ENCODE measurements around the gene CDK5R1.

Gene CDK5R1

GRCh38 chr17:32527146-32527545 is 40.4 kb downstream of the CDK5R1 start:
- no peaks in the 10 kb centered on the region for H3K36me3 ChIP-seq

GRCh38 chr17:32528825-32529224 is 42.0 kb downstream of the CDK5R1 start:
- Histone ChIP-seq H3K27me3 (ENCODE audit: insufficient read depth, low read depth, severe bottlenecking) (no peaks in the 10 kb centered on the region), H3K4me3 (ENCODE audit: low read depth, low read length) (no peak overlapping the region), H3K27ac (peak overlapping the region; percentile 39), H3K9me3 (ENCODE audit: severe bottlenecking) (no peaks in the 10 kb centered on the region), H3K36me3 (no peaks in the 10 kb centered on the region)
- TF ChIP-seq, protein P1, sequence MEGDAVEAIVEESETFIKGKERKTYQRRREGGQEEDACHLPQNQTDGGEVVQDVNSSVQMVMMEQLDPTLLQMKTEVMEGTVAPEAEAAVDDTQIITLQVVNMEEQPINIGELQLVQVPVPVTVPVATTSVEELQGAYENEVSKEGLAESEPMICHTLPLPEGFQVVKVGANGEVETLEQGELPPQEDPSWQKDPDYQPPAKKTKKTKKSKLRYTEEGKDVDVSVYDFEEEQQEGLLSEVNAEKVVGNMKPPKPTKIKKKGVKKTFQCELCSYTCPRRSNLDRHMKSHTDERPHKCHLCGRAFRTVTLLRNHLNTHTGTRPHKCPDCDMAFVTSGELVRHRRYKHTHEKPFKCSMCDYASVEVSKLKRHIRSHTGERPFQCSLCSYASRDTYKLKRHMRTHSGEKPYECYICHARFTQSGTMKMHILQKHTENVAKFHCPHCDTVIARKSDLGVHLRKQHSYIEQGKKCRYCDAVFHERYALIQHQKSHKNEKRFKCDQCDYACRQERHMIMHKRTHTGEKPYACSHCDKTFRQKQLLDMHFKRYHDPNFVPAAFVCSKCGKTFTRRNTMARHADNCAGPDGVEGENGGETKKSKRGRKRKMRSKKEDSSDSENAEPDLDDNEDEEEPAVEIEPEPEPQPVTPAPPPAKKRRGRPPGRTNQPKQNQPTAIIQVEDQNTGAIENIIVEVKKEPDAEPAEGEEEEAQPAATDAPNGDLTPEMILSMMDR (IDR thresholded peaks at IDR 0.05; ENCODE audit: low read depth, low read length) = no peak
- DNase-seq = no peak

More at GRCh38 chr17:32527146-32527545, 40.4 kb downstream of the CDK5R1 start:
- DNase-seq = no peak
- Histone ChIP-seq H3K27ac (no peak overlapping the region), H3K27me3 (ENCODE audit: insufficient read depth, low read depth, severe bottlenecking) (no peaks in the 10 kb centered on the region), H3K4me3 (ENCODE audit: low read depth, low read length) (no peak overlapping the region), H3K9me3 (ENCODE audit: severe bottlenecking) (no peaks in the 10 kb centered on the region)
- TF ChIP-seq, protein P1 (IDR thresholded peaks at IDR 0.05; ENCODE audit: low read depth, low read length) = no peak

GRCh38 chr17:32529604-32530003 is 42.8 kb downstream of the CDK5R1 start:
- peak overlapping the region; percentile 39; the same call in 1 of the 2 replicates for H3K27ac ChIP-seq
- no peaks in the 10 kb centered on the region for H3K27me3 ChIP-seq (ENCODE audit: insufficient read depth, low read depth, severe bottlenecking)
- DNase-seq = no peak
- H3K36me3 ChIP-seq = no peaks in the 10 kb centered on the region
- H3K9me3 ChIP-seq (ENCODE audit: severe bottlenecking) = no peaks in the 10 kb centered on the region
- TF ChIP-seq, protein P1 (IDR thresholded peaks at IDR 0.05; ENCODE audit: low read depth, low read length) = no peak
- H3K4me3 ChIP-seq (ENCODE audit: low read depth, low read length) = no peak overlapping the region

GRCh38 chr17:32533296-32533695 is 46.5 kb downstream of the CDK5R1 start:
- no peaks in the 10 kb centered on the region for H3K27me3 ChIP-seq (ENCODE audit: insufficient read depth, low read depth, severe bottlenecking)
- H3K27ac ChIP-seq = peak overlapping the region; percentile 44; the same call in 1 of the 2 replicates
- H3K36me3 ChIP-seq = no peaks in the 10 kb centered on the region
- no peak overlapping the region for H3K4me3 ChIP-seq (ENCODE audit: low read depth, low read length)
- DNase-seq = no peak
- TF ChIP-seq, protein P1 (IDR thresholded peaks at IDR 0.05; ENCODE audit: low read depth, low read length) = no peak
- H3K9me3 ChIP-seq (ENCODE audit: severe bottlenecking) = no peaks in the 10 kb centered on the region

GRCh38 chr17:32536736-32537643 is 50.2 kb downstream of the CDK5R1 start:
- Histone ChIP-seq H3K27me3 (ENCODE audit: insufficient read depth, low read depth, severe bottlenecking) (no peaks in the 10 kb centered on the region), H3K9me3 (ENCODE audit: severe bottlenecking) (peaks cover 8% of the 10 kb centered on the region), H3K36me3 (no peaks in the 10 kb centered on the region), H3K4me3 (ENCODE audit: low read depth, low read length) (no peak overlapping the region), H3K27ac (no peak overlapping the region)
- no peak for DNase-seq
- TF ChIP-seq, protein P1 (IDR thresholded peaks at IDR 0.05; ENCODE audit: low read depth, low read length) = no peak

Measured in WERI-Rb-1 (cell line).